HG03558 (cell line): Measurements from ENCODE around the gene NEK9.
"Not testable (repeated sequence)": the region's sequence is repeated elsewhere in the genome, so short reads cannot be mapped to it uniquely, and the experiment has no call there.

Experiments
- ATAC-seq: cut with Tn5 transposase; IDR thresholded peaks from one replicate; pipeline ENCODE4 v1.9.1; 2021; ENCODE audit warnings: moderate number of reproducible peaks; ENCODE audit not compliant: unreplicated experiment; ENCODE audit errors: extremely low read depth

The NEK9 gene

GRCh38 chr14:75147423-75148071 lies 20.7 kb upstream of the NEK9 start:
- ATAC-seq = no peak

DNA sequence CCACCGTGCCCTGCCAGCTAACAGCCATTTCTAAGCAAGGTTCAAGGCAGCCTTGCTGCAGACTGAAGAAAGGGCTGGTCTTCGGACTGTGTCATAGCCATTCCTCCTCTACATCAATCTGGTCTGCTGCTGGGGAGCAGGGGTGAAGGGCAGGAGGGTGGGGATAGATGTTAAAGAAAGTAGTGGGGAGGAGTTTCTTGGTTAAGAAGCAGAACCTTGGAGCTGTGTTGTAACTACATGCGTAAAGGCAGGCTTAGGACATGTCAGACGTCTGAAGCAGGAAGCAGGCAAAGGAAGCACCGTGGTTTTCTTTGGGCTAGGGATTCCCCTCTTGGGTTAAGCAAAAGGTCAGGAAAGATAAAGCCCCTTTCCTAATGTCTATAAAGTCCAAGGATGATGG lies 18.1 kb upstream of the NEK9 start:
- ATAC-seq = no peak

GRCh38 chr14:75143761-75144527 lies 17.1 kb upstream of the NEK9 start:
- no peak for ATAC-seq

GRCh38 chr14:75142494-75142893 lies 15.6 kb upstream of the NEK9 start:
- no peak for ATAC-seq

GRCh38 chr14:75141967-75142366 lies 15.1 kb upstream of the NEK9 start:
- ATAC-seq = no peak

DNA sequence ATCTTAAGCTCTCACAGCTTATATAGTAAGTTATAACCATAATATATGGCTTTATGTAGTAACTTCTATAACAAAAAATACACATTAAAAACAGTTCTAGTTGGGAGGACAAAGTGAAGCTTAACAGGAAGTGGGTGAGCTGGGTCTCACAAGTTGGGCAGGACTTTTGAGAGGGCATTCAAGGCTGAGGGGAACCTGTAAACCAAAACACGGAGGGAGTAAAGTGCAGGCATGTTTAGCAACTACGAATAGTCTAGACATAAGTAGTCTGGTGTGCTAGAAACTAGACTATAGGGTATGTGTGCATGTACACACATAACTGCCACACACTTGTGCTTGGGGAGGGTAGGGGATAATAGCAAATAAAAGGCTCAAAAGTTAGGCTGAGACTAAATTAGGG lies 14.2 kb upstream of the NEK9 start:
- no peak for ATAC-seq

- no peak for ATAC-seq
These were observed 13.8 kb upstream of the NEK9 start for GRCh38 chr14:75140620-75141019.

DNA sequence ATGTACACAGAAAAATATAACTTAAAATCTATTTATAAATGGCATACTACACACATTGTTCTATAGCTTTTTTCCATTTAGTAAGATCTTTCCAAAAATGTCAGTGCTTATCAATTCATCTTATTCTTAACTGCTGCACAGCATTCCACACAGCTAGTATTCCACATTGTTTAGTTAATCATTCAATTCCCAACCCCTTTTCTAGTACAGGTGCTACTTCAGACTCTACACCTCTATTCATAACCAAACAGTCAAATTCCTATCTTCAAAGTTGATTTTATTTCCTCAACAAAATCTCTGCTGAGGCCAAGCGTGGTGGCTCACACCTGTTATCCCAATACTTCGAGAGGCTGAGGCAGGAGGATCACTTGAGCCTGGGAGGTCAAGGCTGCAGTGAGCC lies 12.3 kb upstream of the NEK9 start:
- ATAC-seq = no peak

DNA sequence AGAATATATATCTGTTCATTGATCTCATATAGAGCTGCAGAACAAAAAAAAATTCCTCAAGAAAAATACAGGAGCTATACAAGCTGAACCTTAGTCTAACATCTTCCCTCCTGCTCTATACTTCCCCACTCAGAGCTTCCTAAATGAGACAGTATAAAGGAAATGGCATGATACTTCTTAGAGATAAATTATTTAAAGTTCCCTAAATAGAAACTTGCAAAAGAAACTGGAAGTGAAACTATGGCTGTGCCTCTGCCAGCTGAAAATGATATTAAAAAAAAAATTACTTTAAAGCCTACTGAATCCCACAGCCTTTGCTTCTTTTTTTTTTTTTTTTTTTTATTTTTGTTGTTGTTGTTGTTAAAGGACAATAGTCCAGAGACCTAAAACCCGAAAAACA lies 11.6 kb upstream of the NEK9 start:
- ATAC-seq = no peak

GRCh38 chr14:75134644-75135043 lies 7.8 kb upstream of the NEK9 start:
- no peak for ATAC-seq

DNA sequence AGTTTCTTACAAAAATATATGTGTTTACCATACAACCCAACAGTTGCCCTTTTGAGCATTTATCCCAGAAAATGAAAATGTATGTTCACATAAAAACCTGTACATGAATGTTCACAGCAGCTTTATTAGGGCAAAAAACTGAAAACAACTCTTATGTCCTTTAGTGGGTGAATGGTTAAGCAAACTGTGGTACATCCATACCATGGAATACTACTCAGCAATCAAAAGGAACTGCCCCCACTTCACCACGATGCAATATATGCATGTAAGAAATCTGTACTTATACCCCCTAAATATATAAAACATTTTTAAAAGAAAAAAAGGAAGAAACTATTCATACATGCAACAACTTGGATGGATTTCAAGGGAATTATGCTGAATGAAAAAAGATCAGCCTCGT lies 6.7 kb upstream of the NEK9 start:
- no peak for ATAC-seq

GRCh38 chr14:75132382-75133086 lies 5.7 kb upstream of the NEK9 start:
- no peak for ATAC-seq

DNA sequence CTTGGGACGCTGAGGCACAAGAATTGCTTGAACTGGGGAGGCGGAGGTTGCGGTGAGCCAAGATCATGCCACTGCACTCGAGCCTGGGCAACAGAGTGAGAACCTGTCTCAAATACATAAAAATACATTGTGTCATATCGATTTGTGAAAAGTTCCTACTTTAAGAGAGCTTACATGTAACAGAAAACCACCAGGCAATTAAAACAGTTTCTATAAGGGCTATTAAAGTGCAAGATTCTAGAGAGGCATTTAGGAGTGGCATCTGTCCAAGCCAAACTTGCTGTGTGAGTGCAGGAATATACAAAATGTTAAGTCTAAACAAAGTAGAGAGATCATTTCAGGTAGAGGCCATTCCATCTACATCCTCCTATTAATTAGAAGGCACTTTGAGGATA lies 1.7 kb upstream of the NEK9 start:
- ATAC-seq = no peak

DNA sequence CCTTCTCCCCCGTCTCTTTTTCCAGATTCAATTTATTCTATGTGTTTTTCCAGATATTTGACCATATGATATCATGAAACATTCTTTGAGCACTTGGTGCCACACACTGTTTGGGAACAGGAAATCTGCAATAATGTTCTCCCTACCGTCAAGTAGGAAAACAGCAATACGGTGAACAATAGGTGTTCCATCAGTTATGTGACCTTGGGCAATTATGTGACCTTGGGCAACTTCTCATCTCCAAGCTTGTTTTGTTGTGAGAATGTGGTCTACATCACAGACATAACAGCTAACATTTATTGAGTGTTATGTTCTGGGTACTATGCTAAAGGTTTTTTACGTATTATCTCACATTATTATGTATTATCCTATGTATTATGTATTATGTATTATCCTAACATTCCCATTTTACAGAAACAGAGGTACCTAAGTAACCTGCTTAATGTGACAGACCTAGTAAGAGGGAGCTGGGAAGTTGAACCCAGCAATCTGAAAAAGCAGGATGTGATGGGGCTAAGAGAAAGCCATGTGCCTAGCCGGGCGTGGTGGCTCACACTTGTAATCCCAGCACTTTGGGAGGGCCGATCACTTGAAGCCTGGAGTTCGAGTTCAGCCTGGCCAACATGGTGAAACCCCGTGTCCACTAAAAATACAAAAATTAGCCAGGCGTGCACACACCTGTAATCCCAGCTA lies 1.2 kb upstream of the NEK9 start:
- no peak for ATAC-seq

- not testable (repeated sequence) for ATAC-seq
These were observed 599 bp upstream of the NEK9 start for GRCh38 chr14:75127474-75127820.

DNA sequence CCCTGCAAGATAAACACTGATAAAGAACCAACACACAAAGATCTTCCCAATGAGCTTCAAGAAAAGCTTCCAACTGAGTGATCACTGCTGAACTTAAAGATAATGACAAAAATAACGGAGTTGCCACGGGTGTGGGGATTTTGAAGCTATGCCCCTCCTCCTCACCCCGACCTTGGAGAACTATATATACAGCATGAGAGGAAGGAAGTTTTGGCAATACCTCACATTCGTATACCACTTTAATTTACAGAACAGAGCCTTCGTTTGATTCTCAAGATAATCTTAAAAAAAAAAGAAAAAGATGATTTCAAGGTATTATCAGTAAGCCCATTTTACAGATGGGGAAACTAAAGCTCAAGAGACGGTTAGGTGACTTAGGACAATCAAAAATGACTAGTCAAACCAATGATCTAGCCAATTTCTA lies 715 bp downstream of the NEK9 start:
- no peak for ATAC-seq

DNA sequence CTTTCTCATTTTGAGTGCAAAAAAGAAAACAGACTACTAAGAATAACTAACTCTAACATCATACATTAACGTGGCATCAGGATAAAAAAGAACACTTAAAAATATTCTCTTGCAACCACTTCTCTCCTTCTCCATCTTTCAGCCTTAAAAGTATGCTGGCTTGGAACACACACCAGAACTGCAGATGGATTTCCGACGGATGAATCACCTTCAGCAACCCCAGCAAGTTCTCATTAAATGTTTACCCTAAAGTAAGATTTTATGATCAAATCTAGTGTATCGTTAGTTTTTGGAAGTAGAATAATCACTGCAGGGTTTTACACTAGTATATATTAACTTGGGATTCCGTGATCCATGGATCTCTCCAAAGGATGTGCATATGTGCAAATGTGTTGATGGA lies 1.2 kb downstream of the NEK9 start:
- no peak for ATAC-seq

DNA sequence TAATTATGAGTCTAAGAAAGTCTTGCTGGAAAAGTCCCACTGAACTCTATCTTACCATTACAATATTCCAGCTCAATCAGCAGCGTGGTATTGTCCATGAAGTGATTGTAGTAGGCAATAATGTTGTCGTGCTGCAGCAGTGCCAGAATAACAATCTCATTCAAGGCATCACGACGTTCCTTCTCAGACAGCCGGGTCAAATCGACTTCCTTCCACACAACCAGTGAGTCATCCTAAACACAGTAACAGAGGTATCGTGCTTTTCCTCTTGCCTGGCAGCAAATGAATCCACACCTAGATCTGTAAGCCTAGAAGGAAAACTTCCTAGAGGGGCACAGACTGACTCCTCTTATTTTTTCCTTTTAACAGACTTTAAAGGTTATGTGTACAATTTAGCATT lies 2.9 kb downstream of the NEK9 start:
- no peak for ATAC-seq

DNA sequence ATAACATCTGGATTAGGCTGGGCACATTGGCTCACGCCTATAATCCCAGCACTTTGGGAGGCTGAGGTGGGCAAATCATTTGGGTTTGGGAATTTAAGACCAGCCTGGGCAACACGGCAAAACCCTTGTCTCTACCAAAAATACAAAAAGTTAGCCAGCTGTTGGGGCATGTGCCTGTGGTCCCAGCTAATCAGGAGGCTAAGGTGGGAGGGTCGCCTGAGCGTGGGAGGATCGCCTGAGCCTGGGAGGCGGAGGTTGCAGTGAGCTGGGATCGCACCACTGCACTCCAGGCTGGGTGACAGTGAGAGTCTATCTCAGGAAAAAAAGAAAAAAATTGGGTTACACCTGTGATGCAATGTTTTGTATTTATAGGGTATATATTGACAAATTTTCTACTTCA lies 5.3 kb downstream of the NEK9 start:
- ATAC-seq = no peak

GRCh38 chr14:75120541-75121291 lies 6.1 kb downstream of the NEK9 start:
- ATAC-seq = no peak
